OCI-LY3 (cell line): ENCODE results near the gene PLEKHA3.
A peak's percentile ranks its signal among the peaks of the same experiment; 100 is the strongest.

Source experiments
- H2AFZ ChIP-seq: fragments of 200-600, 300-600 bp; shearing (Covaris generic); 2 replicates; pipeline ENCODE4 v1.6.0; 2014; ENCODE audit warnings: antibody characterized with exemption, low read depth, low read length
- H3K27ac ChIP-seq: fragments of 200-600, 300-600 bp; sonication (generic); 2 replicates; pipeline ENCODE4 v1.5.1; 2014; ENCODE audit warnings: mild to moderate bottlenecking, low read length, moderate library complexity, mixed read lengths
- H3K27me3 ChIP-seq: fragments of 200-600, 300-600 bp; sonication (generic); 2 replicates; pipeline ENCODE4 v1.6.1; 2014; ENCODE audit warnings: low read depth, low read length, mixed read lengths
- H3K36me3 ChIP-seq: fragments of 200-600, 300-600 bp; sonication (generic); replicated peaks from 2 replicates; pipeline ENCODE3; 2014; ENCODE audit warnings: low read depth, low read length, mixed read lengths
- H3K4me1 ChIP-seq: fragments of 300-600, 200-600 bp; sonication (generic); 2 replicates; pipeline ENCODE4 v1.6.1; 2014; ENCODE audit warnings: low read length, mixed read lengths
- H3K4me2 ChIP-seq: fragments of 200-600, 300-600 bp; sonication (generic); 2 replicates; pipeline ENCODE4 v1.6.1; 2014; ENCODE audit warnings: low read length, mixed read lengths
- H3K4me3 ChIP-seq: fragments of 300-600, 200-600 bp; sonication (generic); 2 replicates; pipeline ENCODE4 v1.5.1; 2014; ENCODE audit warnings: antibody characterized with exemption, mild to moderate bottlenecking, low read length, moderate library complexity
- H3K79me2 ChIP-seq: fragments of 300-600, 200-600 bp; shearing (Covaris generic); 2 replicates; pipeline ENCODE4 v1.6.1; 2014; ENCODE audit warnings: mild to moderate bottlenecking, low read length, mixed read lengths
- H3K9ac ChIP-seq: fragments of 300-600, 200-600 bp; shearing (Covaris generic); 2 replicates; pipeline ENCODE4 v1.6.0; 2014; ENCODE audit warnings: mild to moderate bottlenecking, low read length, moderate library complexity
- H3K9me3 ChIP-seq: fragments of 200-600, 300-600 bp; shearing (Covaris generic); 2 replicates; pipeline ENCODE4 v1.6.1; 2014; ENCODE audit warnings: low read length, mixed read lengths; ENCODE audit not compliant: insufficient read depth
- H4K20me1 ChIP-seq: fragments of 200-600, 300-600 bp; sonication (generic); 2 replicates; pipeline ENCODE4 v1.6.1; 2016; ENCODE audit warnings: low read length, mixed read lengths; ENCODE audit not compliant: insufficient read depth
- EZH2phosphoT487 ChIP-seq: fragments of 200-600 bp; shearing (Covaris generic); IDR thresholded peaks from 2 replicates; pipeline ENCODE4 v1.6.1; 2018; ENCODE audit warnings: antibody characterized with exemption, mixed run types, low read depth
- TF ChIP-seq, protein P1 (sequence below): fragments of 200-600, 300-600 bp; sonication (generic); IDR thresholded peaks from 2 replicates; pipeline ENCODE4 v1.5.1; 2014; ENCODE audit warnings: antibody characterized with exemption, low read length, low read depth

PLEKHA3 gene

DNA sequence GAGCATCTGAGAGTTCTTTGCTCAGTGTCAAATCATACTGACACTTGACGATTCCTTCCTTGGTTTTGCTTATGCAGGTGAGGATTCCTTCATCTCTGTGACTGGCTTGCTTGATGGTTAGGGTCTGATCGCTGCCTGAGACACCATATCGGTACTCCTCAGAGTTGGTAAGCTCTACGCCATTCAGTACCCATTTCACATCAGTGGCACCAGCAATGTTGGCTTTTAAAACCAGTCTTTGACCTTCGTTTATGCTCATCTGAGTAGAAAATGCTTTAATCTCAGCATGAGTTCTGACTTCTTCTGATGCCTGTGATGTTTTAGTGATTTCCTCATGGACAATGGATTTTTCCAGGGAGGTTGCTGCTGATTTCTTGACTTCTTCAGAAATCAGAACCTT is 48.4 kb downstream of the PLEKHA3 start:
- H3K4me3 ChIP-seq, result peak overlapping the region; percentile 59
- no peak for TF ChIP-seq EZH2phosphoT487
- TF ChIP-seq, protein P1, sequence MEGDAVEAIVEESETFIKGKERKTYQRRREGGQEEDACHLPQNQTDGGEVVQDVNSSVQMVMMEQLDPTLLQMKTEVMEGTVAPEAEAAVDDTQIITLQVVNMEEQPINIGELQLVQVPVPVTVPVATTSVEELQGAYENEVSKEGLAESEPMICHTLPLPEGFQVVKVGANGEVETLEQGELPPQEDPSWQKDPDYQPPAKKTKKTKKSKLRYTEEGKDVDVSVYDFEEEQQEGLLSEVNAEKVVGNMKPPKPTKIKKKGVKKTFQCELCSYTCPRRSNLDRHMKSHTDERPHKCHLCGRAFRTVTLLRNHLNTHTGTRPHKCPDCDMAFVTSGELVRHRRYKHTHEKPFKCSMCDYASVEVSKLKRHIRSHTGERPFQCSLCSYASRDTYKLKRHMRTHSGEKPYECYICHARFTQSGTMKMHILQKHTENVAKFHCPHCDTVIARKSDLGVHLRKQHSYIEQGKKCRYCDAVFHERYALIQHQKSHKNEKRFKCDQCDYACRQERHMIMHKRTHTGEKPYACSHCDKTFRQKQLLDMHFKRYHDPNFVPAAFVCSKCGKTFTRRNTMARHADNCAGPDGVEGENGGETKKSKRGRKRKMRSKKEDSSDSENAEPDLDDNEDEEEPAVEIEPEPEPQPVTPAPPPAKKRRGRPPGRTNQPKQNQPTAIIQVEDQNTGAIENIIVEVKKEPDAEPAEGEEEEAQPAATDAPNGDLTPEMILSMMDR, result no peak
- H4K20me1 ChIP-seq, result peaks cover 34% of the 10 kb centered on the region; the same call in 1 of the 2 replicates
- no peak overlapping the region for H3K9ac ChIP-seq
- H3K4me1 ChIP-seq, result peaks cover 56% of the 10 kb centered on the region
- 0 out of 2 replicates have a peak overlapping the region, but pooled peaks have one; percentile 4 for H3K27ac ChIP-seq
- H3K9me3 ChIP-seq, result no peaks in the 10 kb centered on the region
- H3K79me2 ChIP-seq, result peaks cover 74% of the 10 kb centered on the region
- H3K4me2 ChIP-seq, result peak overlapping the region; percentile 66
- peaks cover 29% of the 10 kb centered on the region for H3K36me3 ChIP-seq
- no peak overlapping the region for H2AFZ ChIP-seq
- no peaks in the 10 kb centered on the region for H3K27me3 ChIP-seq

DNA sequence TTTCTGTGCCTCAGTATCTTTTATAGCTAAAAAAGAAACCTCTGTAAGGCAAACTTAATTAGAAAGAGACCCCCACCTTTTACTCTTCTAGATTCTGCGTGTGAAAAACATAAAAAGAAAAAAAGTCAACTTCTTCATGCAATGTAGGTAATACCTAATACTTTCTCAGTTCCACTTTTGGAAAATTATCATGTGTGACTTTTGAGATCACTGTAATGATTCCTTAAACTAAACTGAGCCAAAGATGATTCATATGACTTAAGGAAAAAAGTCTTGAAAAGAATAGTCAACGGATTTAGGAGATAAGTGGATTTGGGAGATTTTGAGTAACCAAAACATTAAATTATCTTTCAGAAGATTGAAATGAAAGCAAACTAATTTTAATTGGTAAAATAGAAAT is 48.9 kb downstream of the PLEKHA3 start:
- H3K4me3 ChIP-seq, result peak overlapping the region; percentile 59
- peaks cover 74% of the 10 kb centered on the region for H3K79me2 ChIP-seq
- H3K27me3 ChIP-seq, result no peaks in the 10 kb centered on the region
- H2AFZ ChIP-seq, result no peak overlapping the region
- peak overlapping the region; percentile 4; the same call in 1 of the 2 replicates for H3K27ac ChIP-seq
- peaks cover 34% of the 10 kb centered on the region; the same call in 1 of the 2 replicates for H4K20me1 ChIP-seq
- H3K9me3 ChIP-seq, result no peaks in the 10 kb centered on the region
- peak overlapping the region; percentile 66 for H3K4me2 ChIP-seq
- peaks cover 35% of the 10 kb centered on the region for H3K36me3 ChIP-seq
- no peak for TF ChIP-seq EZH2phosphoT487
- TF ChIP-seq, protein P1, result no peak
- H3K9ac ChIP-seq, result peak overlapping the region; percentile 2; the same call in 1 of the 2 replicates
- H3K4me1 ChIP-seq, result peaks cover 53% of the 10 kb centered on the region

DNA sequence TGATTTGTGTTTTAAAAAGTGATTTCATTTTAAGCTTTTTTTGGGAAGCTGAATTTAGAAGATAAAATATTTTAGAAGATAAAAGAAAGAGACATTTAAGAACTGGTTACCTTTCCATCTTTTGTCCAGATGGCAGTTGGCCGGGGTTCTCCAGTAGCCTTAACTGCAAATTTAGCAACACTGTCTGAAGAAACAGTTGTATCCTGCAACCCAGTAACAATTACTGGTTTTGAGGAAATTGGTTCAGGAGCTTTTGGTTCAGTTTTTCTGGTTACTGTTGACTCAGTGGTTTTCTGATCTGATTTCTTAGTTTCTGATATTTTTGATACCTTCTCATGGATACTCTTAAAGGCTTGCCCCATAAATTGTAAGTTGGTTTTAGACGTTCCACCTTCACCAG is 49.9 kb downstream of the PLEKHA3 start:
- no peak for TF ChIP-seq EZH2phosphoT487
- TF ChIP-seq, protein P1, result no peak
- peak overlapping the region; percentile 59 for H3K4me3 ChIP-seq
- peak overlapping the region; percentile 66 for H3K4me2 ChIP-seq
- no peaks in the 10 kb centered on the region for H3K9me3 ChIP-seq
- peaks cover 71% of the 10 kb centered on the region for H3K79me2 ChIP-seq
- H4K20me1 ChIP-seq, result peaks cover 40% of the 10 kb centered on the region; the same call in 1 of the 2 replicates
- peak overlapping the region; percentile 92 for H3K27ac ChIP-seq
- H3K36me3 ChIP-seq, result peaks cover 44% of the 10 kb centered on the region
- H3K9ac ChIP-seq, result peak overlapping the region; percentile 31; the same call in 1 of the 2 replicates
- no peak overlapping the region for H2AFZ ChIP-seq
- H3K4me1 ChIP-seq, result peaks cover 49% of the 10 kb centered on the region
- no peaks in the 10 kb centered on the region for H3K27me3 ChIP-seq

DNA sequence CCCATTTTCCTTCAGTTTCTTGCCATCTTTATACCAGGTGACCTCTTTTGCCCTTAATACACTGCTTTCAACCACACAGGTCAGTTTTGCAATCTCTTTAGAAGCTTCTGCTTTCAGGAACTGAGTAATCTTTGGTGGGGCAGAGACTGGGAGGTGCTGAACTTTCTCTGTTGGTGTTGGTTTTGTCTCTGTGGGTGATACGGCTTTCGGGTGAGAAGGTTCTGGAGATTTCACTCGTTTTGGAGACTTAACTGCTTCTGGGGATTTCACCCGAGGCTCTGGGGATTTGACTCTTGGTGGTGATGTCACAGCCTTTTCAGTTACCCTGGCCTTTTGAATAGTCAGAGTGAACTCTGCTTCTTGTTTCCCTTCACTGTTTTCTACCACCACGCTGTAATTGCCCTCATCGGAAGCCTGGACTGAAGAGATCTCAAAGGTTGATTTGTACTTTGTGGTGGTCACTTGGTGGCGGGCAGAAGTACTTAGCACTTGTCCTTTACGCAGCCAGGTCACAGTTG is 50.4 kb downstream of the PLEKHA3 start:
- Histone ChIP-seq H3K9me3 (no peaks in the 10 kb centered on the region), H3K27me3 (no peaks in the 10 kb centered on the region), H3K4me2 (peak overlapping the region; percentile 98), H3K36me3 (peaks cover 49% of the 10 kb centered on the region), H3K4me3 (peak overlapping the region; percentile 78), H4K20me1 (peaks cover 40% of the 10 kb centered on the region; the same call in 1 of the 2 replicates), H3K27ac (peak overlapping the region; percentile 92), H3K4me1 (peaks cover 49% of the 10 kb centered on the region), H3K9ac (peak overlapping the region; percentile 76), H3K79me2 (peaks cover 70% of the 10 kb centered on the region), H2AFZ (no peak overlapping the region)
- TF ChIP-seq, protein P1, result no peak
- TF ChIP-seq EZH2phosphoT487, result no peak
